HG03159 (cell line): Measurements from ENCODE around the gene CDK6.

Source experiments
- ATAC-seq: cut with Tn5 transposase; IDR thresholded peaks from one replicate; pipeline ENCODE4 v1.9.1; 2021; ENCODE audit warnings: mild to moderate bottlenecking, moderate library complexity; ENCODE audit not compliant: unreplicated experiment

CDK6 gene

DNA sequence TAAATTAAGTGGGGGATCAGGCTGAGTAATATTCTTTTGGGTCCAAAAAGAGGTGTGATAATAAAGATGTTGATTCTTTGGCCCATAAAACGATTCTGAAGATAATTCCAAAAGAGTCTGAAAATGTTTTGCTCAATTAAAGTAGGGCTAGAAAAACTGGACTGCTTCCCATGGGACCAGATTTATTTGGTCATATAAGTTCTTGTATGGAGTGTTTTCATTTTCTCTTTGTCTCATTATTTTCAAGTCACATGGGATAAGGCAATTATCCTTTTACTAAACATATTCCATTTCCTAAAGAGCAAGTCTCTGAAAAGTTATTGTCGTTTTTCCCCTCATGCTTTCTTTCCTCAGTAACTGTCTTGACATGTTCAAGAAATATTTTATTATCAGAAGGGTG lies 41.5 kb downstream of the CDK6 start:
- ATAC-seq, result no peak

DNA sequence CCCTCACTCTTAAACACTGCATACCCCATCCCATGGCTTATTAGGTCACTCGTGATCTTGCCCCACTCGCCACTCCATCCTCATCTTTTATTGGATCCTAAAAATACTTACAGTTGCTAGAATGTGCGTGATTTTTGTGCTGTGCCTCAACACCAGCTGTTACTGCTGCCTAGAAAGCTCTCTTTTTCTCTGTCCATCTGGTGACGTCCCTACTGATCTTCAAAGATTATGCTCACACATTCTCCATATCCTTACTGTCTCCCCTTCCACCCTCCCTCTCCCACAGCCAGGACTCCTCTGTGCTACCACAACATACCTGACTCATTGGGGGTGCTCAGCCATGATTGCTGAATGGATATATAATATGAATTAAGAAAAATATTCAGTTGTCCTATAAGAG lies 42.0 kb downstream of the CDK6 start:
- no peak for ATAC-seq

DNA sequence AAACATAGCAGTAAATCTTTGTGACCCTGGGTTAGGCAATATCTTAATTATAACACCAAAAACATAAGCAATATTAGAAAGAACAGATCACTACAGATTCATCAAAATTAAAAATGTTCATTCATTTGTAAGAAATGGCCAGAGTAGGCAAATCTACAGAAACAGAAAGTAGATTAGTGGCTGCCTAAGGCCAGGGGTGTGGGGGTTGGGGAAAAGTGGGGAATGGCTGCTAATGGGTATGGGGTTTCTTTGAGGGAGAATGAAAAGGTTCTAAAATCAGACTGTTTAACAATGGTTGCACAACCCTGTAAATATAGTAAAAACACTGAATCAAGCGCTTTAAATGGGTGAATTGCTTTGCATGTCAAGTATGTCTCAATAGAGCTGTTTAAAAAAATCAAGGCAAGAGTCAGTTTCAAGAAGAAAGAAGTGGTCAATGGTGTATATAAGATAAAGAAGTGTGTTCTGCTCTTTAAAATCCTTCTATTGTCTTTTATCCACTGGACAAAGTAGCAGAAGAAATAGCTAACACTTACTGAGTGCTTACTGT lies 42.6 kb downstream of the CDK6 start:
- ATAC-seq, result no peak

DNA sequence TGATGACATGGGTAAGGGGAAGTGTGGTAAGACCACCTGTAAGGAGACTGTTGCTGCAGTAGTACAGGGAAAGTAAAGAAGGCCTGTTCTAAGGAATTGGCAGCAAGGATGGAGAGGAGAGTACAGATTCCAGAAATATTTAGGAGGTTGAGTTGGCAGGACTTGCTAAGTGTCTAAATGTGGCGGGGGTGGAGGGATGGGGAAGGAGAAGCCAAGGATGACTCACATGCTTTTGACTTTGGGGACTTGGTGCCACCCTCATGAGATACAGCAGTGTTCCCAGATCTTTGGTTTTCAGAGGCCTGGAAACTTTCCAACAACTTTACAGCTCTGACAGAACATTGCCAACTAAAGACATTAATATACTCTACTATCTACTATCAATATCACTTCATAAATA lies 45.4 kb downstream of the CDK6 start:
- no peak for ATAC-seq

DNA sequence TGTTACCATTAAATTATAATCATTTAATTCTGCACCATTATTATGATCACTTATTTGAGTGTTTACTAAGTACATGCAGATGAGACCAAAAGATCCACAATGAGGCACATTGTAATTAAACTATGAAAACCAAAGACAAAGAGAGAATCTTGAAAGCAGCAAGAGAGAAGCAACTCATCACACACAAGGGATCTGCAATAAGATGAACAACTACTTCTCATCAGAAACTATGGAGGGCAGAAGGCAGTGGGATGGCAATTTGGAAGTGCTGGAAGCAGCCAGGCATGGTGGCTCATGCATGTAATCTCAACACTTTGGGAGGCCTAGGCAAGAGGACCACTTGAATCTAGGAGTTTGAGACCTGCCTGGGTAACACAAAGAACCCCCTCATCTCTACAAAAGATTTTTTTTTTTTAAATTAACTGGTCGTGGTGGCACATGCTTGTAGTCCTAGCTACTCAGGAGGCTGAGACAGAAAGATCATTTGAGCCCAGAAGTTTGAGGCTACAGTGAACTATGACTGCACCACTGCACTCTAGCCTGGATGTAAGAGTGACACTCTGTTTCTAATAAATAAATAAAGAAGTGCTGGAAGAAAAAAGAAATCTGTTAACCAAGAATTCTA lies 47.7 kb downstream of the CDK6 start:
- no peak for ATAC-seq

DNA sequence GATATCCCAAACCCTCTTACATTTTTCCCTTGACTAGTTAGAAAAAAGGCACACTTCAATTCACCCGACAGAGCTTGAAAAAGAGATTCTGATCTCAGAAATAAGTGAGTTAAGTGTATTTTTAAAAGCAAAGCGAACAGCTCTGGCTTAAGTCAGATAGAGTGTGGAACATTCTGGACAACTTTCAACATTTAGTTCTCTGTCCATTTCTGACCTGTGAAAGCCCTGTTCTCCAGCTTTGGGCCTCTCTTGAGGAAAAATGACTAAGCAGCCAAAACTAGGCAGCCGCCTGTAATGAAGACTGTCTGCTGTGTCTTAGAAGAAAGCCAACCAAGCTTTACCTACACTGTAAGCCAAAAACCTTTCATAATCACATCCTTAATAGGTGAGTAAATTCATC lies 50.5 kb downstream of the CDK6 start:
- ATAC-seq, result no peak

DNA sequence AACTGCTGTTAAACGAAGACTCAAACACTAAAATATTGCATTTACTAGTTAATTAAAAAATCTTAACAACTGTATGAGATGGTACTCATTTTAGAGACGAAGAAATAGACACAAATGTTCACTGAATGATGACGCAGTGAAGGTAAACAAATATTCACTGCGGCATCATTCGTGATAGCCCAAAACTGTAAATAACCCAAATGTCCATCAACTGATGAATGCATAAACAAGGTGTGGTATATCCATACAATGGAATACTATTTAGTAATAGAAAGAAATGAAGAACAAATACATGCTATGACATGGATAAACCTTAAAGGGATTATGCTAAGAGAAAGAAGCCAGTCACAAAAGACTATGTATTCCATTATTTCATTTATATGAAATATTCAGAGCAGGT lies 51.4 kb downstream of the CDK6 start:
- ATAC-seq, result no peak

DNA sequence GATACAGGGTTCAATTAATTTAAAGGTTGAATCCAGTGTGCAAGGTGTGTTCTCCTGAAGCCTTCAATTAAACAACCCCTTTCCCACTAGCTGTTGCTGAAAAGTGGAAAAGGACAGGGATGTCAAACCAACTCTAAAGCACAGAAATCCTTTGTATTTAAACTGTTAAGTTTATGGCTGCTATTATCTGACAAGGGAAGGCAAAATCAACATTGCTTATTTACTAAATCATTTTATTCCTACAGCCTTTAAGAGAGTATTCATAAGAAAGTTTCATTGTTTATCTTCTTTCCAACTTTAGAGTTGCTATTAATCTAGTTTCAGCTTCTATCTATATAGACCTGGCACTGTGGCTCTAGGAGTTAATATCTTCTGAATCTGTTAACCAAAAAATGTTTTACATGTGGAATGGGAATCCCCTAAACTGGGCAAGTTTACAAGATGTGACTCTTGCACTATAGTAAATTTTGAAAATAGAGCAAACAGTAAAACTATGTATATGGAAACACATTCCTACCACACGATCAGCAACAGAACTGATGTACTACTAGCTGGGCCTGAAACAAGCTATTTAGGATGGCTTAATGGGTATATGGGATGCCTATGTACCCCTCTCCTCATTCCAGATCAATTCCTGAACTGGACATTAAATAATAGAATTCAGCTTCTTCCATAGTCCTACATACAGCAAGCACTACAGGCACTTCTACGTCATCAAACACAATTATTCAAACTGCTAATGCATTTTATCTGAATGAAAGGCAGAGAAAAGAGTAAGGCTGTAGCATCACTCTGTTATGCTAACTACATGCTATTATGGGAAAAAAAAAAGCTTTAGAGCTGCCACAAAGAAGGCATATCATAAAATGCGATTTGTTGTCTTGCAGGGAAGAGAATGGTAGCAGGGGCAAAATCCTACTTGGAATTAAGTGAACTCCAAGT lies 52.8 kb downstream of the CDK6 start:
- ATAC-seq, result no peak

DNA sequence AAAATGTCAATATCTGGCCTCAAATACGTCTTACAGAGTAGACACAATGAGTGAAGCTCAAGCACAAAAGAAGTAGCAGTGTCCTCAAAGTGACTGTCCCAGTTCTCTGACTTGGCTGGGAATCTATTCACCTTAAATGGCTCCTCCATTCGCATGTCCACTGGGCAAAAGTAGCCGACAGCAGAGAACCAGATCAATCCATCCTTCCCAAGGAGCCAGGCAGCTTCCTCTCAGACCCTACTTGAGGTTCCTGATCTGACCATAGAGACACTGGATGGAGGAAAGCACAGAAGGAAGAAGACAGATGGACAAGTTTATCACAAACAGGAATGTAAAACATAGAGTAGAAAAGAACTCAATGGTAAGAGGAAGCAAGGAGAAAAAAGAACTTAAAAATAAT lies 53.5 kb downstream of the CDK6 start:
- no peak for ATAC-seq

DNA sequence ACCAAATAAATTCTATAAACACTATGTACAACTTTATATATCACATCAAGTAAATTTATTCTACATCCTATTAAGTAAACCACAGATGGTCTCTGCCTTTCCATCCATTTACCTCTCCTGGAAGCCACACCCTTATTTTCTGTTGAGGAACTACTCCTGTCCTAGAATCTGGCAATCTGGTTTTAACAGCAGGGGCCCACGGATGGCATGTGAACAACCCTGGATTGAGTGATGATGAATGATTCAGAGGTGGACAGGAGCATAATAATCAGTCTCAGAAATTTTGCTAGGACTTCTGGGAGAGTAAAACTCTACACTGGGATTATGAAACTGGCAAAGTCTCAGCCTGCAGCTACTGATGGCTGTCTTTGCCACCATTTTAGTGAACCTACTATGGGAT lies 54.1 kb downstream of the CDK6 start:
- ATAC-seq, result no peak

DNA sequence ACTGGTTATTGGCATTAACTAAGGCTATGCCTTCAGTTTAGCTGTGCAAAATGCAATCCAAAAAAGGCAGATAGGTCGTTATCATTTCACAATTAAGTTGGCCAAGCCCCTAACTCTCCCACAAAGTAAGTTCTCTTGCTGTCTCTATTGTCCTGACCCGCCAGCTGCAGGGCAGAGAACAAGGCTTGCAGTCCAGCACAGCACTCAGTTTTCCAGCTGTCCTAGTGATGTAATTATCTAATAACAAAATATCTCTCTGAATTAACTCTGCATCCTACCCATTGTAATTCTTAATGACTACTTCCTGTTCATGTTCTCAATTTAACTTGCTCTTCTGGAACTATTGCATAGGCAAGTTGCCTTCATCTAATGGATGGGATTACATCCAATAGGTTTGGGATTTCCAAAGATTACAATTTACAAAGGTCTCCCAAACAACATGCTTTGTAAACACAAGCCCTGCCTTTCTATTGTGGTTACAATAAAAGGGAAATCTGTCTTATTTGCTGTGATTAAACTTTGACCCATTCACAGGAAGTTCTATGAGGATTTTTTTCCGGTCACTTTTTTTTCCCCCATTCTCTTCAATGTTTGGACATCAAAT lies 55.2 kb downstream of the CDK6 start:
- no peak for ATAC-seq

DNA sequence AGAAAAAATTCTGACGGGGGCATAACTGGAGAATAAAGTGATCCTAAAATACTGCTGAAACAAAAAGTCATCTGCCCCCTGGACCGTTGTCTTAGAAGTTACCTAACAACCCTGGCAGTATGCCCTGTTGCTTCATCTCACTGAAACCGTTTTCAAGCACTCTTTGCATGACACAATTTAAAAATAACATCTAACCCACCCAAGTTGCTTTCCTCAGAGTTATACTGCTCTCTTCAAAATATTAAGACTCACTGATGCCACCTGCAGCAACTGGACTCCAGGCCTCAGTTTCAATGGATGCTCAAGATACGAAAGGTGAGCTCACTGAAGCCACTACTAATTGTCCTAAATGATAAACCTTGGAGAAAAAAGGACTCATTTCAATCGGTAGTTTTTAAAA lies 57.4 kb downstream of the CDK6 start:
- peak; percentile 82 for ATAC-seq

DNA sequence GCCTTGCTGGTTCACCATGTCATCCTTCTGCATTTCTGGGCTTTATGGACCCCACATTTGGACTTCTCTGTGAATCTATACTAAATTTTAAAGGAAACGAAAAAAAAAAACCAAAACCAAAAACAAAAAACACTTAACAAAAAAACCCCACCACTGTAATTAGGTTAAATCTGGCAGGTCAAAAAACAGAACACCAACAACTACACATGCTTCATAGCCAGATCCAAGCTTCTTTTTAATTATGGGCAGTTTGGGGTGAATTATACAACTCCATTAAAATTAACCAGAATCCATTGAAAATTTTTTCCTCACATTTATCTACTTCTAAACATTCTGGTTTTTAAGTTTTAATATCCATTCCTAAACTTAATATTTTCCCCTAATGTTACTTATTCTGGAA lies 58.4 kb downstream of the CDK6 start:
- no peak for ATAC-seq

DNA sequence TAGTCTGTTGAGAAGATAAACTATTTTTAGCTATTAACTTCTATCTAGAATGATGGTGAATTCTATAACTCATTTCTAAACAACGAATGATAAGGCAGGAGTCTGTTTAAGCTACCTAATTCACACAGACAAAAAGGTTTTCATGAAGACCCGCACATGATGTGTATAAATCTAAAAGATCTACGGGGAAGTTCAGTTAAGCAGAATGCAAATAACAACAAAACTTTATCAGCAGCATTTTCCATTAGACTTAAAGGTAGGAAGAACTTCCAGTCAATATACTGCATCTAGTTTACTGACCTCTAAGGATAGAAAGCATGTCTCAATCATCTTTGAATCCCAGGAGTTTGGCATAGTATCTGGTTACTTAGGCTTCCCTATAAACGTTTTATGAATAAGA lies 62.6 kb downstream of the CDK6 start:
- ATAC-seq, result no peak

DNA sequence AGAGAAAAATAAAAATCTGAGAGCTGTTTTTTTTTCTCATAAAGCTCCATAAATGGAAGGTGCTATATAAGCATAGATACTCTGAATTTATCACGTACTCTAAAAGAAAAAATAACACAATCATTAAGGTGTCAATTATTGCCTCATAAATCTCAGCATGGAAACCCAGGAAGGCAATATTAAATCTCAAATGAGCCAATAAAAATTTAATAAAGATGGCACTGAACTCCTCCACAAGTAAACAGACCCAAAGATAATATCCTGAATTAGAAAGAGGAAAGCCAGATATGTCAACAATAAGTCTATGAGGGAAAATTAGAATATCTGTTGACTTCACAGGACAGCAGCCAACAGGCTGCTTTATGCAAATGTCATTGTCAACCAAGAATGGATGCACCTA lies 66.5 kb downstream of the CDK6 start:
- ATAC-seq, result no peak

DNA sequence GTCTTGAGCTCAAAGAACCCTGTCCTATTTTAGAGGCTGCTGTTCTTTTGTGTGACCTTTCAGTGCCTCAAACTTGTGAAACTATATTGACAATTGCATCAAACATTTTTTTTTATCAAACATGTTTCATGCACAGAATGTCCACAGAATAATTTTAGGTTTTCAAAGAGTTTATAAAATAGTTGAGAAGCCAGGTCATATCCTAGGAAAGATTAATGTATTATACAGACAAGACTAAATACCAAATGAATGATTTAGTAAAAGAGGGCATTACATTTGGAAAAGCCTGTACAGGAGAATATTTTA lies 67.0 kb downstream of the CDK6 start:
- ATAC-seq, result no peak

DNA sequence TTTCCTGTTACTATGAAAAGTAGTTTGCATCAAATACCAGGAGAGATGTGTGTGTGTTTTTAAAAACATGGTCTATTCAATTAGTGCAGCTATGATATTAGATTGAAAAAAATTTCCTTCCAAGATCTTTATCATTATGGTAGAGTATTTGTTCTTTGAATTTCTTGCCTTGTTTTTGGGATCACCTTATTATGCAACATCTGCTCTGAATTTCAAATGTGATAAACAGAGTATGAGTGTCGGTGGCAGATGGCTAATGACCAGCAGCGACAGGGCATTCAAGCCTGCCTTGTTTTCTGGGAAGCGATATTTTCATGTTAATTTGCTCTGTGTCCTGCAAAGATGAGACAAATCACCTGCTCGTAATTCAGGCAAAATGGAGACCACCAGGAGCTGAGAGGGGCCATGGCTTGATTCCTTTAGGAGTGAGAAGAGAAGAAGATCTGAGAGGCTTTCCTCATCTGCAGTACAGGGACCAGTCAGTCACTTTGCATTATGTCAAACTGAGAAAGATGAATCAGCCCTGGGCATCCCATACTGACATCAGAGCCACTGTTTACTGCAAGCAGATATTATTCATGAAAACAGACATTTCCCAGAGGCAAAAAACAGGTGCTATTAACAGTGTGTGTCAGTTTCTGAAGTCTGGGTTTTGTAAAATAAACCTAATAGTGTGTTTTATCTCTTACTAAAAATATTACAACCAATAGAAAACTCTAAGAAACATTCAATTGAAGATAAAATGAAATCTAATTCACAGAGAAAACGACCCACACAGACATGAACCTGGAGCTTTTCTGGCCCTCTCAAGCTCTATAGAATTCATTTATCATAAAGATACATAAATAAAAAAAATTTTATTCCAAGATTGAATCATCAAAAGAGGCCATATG lies 67.6 kb downstream of the CDK6 start:
- ATAC-seq, result peak; percentile 85

DNA sequence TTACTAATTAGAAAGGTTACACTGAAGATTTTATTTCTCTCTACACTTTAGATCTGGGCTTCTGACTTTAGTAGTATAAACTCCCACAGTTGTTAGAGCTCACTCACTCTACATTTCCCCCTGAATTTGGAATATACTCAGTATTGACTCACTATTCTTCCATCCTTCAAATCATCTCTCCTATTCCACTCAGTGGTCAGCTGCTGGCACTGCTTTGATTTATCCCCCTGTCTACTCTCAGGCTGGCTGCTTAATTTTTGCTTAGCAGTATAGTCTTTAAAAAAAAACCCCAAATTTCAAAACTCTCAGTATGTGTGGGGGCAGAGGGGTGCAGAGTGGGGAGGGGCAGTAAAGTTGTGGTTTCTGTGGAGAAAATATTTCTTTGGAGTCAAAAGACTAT lies 68.9 kb downstream of the CDK6 start:
- no peak for ATAC-seq

DNA sequence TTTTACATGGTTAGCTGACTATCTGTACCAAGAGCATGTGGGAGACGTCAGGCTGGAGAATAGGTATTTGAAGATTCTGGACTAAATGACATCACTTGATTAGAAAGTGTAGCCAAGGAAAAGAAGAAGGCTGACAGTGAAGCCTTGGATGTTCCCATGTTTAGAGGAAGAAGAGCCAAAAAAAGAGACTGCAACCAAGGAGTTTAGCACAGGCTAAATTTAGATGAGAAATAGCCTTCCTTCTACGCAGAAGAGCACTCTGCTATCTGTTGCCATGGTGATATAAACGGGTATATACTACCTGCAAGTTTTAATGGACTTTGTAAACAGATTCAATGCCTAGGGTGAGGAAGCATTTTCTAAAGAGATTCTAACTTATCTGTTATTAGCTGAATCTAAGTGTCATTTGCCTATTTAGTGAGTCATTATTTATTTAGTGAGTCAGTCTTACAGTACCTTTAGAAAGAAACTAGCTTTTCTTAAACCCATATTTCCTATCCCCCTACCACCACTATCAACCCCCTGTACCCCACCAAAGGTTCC lies 69.8 kb downstream of the CDK6 start:
- no peak for ATAC-seq

DNA sequence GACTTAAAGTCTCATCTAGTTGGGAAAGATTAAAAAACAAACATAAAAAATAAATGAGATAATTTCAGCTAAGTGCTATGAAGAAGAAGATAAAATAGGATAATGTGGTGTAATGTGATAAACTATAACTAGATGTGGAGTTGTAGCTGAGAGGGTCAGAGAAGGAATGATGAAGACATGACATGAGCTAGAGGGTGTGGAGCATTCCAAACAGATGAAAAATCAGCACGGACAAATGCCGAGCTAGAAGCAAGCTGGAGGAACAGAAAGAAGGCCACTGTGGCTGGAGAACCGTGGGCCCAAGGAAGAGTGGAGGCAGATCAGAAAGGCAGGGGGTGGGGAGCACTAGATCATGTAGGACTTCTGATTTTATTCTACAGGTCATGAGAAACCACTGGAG lies 70.6 kb downstream of the CDK6 start:
- no peak for ATAC-seq
